Muscle layer of colon (tissue), 2 donors: ENCODE results near the gene RARB.
A peak's percentile ranks its signal among the peaks of the same experiment; 100 is the strongest.

ENCODE experiments used
- H3K27ac ChIP-seq: one replicate; pipeline ENCODE4 v1.7.0; 2013; ENCODE audit warnings: low read depth, mild to moderate bottlenecking, low read length, moderate library complexity
- H3K27me3 ChIP-seq, 2 donors: one replicate each; pipeline ENCODE4 v1.7.0; 2013; ENCODE audit warnings: low read length in 2 of 2, mild to moderate bottlenecking in 2 of 2; ENCODE audit not compliant: insufficient read depth in 2 of 2, control insufficient read depth in 1 of 2
- H3K36me3 ChIP-seq: one replicate; pipeline ENCODE4 v1.7.0; 2013; ENCODE audit warnings: mild to moderate bottlenecking, low read length; ENCODE audit not compliant: insufficient read depth
- H3K4me1 ChIP-seq: one replicate; pipeline ENCODE4 v1.7.0; 2013; ENCODE audit warnings: mild to moderate bottlenecking, low read length; ENCODE audit not compliant: insufficient read depth
- H3K4me3 ChIP-seq, 2 donors: one replicate each; pipeline ENCODE4 v1.7.0; 2013; ENCODE audit warnings: low read length in 2 of 2, low read depth in 1 of 2, mild to moderate bottlenecking in 1 of 2, moderate library complexity in 1 of 2
- H3K9ac ChIP-seq: one replicate; pipeline ENCODE4 v1.7.0; 2013; ENCODE audit warnings: low read length
- H3K9me3 ChIP-seq: one replicate; pipeline ENCODE4 v1.7.0; 2013; ENCODE audit warnings: mild to moderate bottlenecking, low read length
- donor health status: abdominal sarcoma.
- donor health status: Adenocarcinoma of cecum.

Gene RARB

GRCh38 chr3:25449857-25450256 lies 21.8 kb downstream of the RARB start:
- no peaks in the 10 kb centered on the region for H3K27me3 ChIP-seq
- H3K9me3 ChIP-seq, result no peaks in the 10 kb centered on the region
- H3K36me3 ChIP-seq, result no peaks in the 10 kb centered on the region
- no peak overlapping the region for H3K4me3 ChIP-seq
- no peak overlapping the region for H3K27ac ChIP-seq
- peaks cover 40% of the 10 kb centered on the region for H3K4me1 ChIP-seq
- H3K9ac ChIP-seq, result no peak overlapping the region

- no peak overlapping the region for H3K27ac ChIP-seq
Measured at GRCh38 chr3:25452192-25452591, 24.1 kb downstream of the RARB start.

GRCh38 chr3:25452740-25453139 lies 24.7 kb downstream of the RARB start:
- H3K27ac ChIP-seq, result no peak overlapping the region
- H3K9me3 ChIP-seq, result no peaks in the 10 kb centered on the region
- H3K36me3 ChIP-seq, result no peaks in the 10 kb centered on the region
- peaks cover 55% of the 10 kb centered on the region for H3K4me1 ChIP-seq
- no peaks in the 10 kb centered on the region for H3K27me3 ChIP-seq
- no peak overlapping the region for H3K4me3 ChIP-seq
- no peak overlapping the region for H3K9ac ChIP-seq

More at GRCh38 chr3:25452192-25452591, 24.1 kb downstream of the RARB start:
- no peaks in the 10 kb centered on the region for H3K27me3 ChIP-seq
- H3K9me3 ChIP-seq, result no peaks in the 10 kb centered on the region
- H3K36me3 ChIP-seq, result no peaks in the 10 kb centered on the region
- no peak overlapping the region for H3K9ac ChIP-seq
- peaks cover 55% of the 10 kb centered on the region for H3K4me1 ChIP-seq
- H3K4me3 ChIP-seq, result no peak overlapping the region

- Histone ChIP-seq H3K4me1 (peaks cover 54% of the 10 kb centered on the region), H3K9ac (no peak overlapping the region), H3K9me3 (no peaks in the 10 kb centered on the region), H3K27me3 (no peaks in the 10 kb centered on the region), H3K27ac (no peak overlapping the region), H3K36me3 (no peaks in the 10 kb centered on the region), H3K4me3 (no peak overlapping the region)
Measured at GRCh38 chr3:25453619-25454004, 25.5 kb downstream of the RARB start.

- Histone ChIP-seq H3K27me3 (no peaks in the 10 kb centered on the region), H3K4me1 (peaks cover 48% of the 10 kb centered on the region), H3K4me3 (no peak overlapping the region), H3K9ac (no peak overlapping the region), H3K27ac (peak overlapping the region; percentile 27), H3K36me3 (no peaks in the 10 kb centered on the region), H3K9me3 (no peaks in the 10 kb centered on the region)
Measured at GRCh38 chr3:25454005-25454927, 26.2 kb downstream of the RARB start.

- no peaks in the 10 kb centered on the region for H3K27me3 ChIP-seq
- no peaks in the 10 kb centered on the region for H3K36me3 ChIP-seq
- H3K9ac ChIP-seq, result no peak overlapping the region
- no peaks in the 10 kb centered on the region for H3K9me3 ChIP-seq
- peaks cover 43% of the 10 kb centered on the region for H3K4me1 ChIP-seq
- H3K27ac ChIP-seq, result peak overlapping the region; percentile 27
- peak overlapping the region in 1 of 2 donors; percentile 16 for H3K4me3 ChIP-seq
Measured at GRCh38 chr3:25455441-25456132, 27.5 kb downstream of the RARB start.

GRCh38 chr3:25456723-25457670 lies 28.9 kb downstream of the RARB start:
- Histone ChIP-seq H3K9me3 (no peaks in the 10 kb centered on the region), H3K36me3 (peaks cover 5% of the 10 kb centered on the region), H3K27me3 (no peaks in the 10 kb centered on the region), H3K27ac (no peak overlapping the region), H3K4me3 (no peak overlapping the region), H3K9ac (no peak overlapping the region), H3K4me1 (peaks cover 43% of the 10 kb centered on the region)

- Histone ChIP-seq H3K36me3 (peaks cover 5% of the 10 kb centered on the region), H3K27ac (peak overlapping the region; percentile 7), H3K9me3 (no peaks in the 10 kb centered on the region), H3K9ac (no peak overlapping the region), H3K4me3 (no peak overlapping the region), H3K4me1 (peaks cover 42% of the 10 kb centered on the region), H3K27me3 (no peaks in the 10 kb centered on the region)
Measured at GRCh38 chr3:25457671-25458419, 29.8 kb downstream of the RARB start.

GRCh38 chr3:25458420-25458814 lies 30.4 kb downstream of the RARB start:
- H3K36me3 ChIP-seq, result peaks cover 5% of the 10 kb centered on the region
- H3K9me3 ChIP-seq, result no peaks in the 10 kb centered on the region
- no peak overlapping the region for H3K9ac ChIP-seq
- no peak overlapping the region for H3K27ac ChIP-seq
- H3K27me3 ChIP-seq, result no peaks in the 10 kb centered on the region
- H3K4me1 ChIP-seq, result peaks cover 38% of the 10 kb centered on the region
- H3K4me3 ChIP-seq, result no peak overlapping the region

GRCh38 chr3:25460751-25461150 lies 32.7 kb downstream of the RARB start:
- H3K9ac ChIP-seq, result no peak overlapping the region
- H3K27me3 ChIP-seq, result no peaks in the 10 kb centered on the region
- H3K4me3 ChIP-seq, result no peak overlapping the region
- peaks cover 15% of the 10 kb centered on the region for H3K4me1 ChIP-seq
- H3K9me3 ChIP-seq, result no peaks in the 10 kb centered on the region
- peaks cover 5% of the 10 kb centered on the region for H3K36me3 ChIP-seq
- H3K27ac ChIP-seq, result no peak overlapping the region
